Fibroblast of skin of left biceps (primary cell): ENCODE measurements around the gene FOXE1.
A peak's percentile ranks its signal among the peaks of the same experiment; 100 is the strongest.

Source experiments
- DNase-seq, 2 experiments: peaks; one replicate each; pipeline ENCODE4 v3.0.0-alpha.2; 2013; ENCODE audit warnings: low read depth in 2 of 2

The FOXE1 gene

GRCh38 chr9:97853056-97853843 lies at the start of gene FOXE1:
FOXE1 (plus strand) TSS chr9:97853226; CDS start chr9:97853915, 689 bp downstream.
- no peak for DNase-seq

- DNase-seq, result no peak
Observed at GRCh38 chr9:97804059-97804365, 49.0 kb upstream of the FOXE1 start.

GRCh38 chr9:97806721-97807120 lies 46.3 kb upstream of the FOXE1 start:
- no peak for DNase-seq

GRCh38 chr9:97807681-97808080 lies 45.3 kb upstream of the FOXE1 start:
- DNase-seq, result no peak

GRCh38 chr9:97808415-97808814 lies 44.6 kb upstream of the FOXE1 start:
- DNase-seq, result no peak

- no peak for DNase-seq
Observed at GRCh38 chr9:97808972-97809371, 44.1 kb upstream of the FOXE1 start.

- no peak for DNase-seq
Observed at GRCh38 chr9:97809666-97810344, 43.2 kb upstream of the FOXE1 start.

GRCh38 chr9:97811533-97812246 lies 41.3 kb upstream of the FOXE1 start:
- peak in 1 of 2 experiments; percentile 6 for DNase-seq

- DNase-seq, result no peak
Observed at GRCh38 chr9:97812247-97812543, 40.8 kb upstream of the FOXE1 start.

- DNase-seq, result no peak
Observed at GRCh38 chr9:97813072-97813471, 40.0 kb upstream of the FOXE1 start.

GRCh38 chr9:97819735-97820134 lies 33.3 kb upstream of the FOXE1 start:
- no peak for DNase-seq

- no peak for DNase-seq
Observed at GRCh38 chr9:97820373-97820772, 32.7 kb upstream of the FOXE1 start.

GRCh38 chr9:97830884-97831829 lies 21.9 kb upstream of the FOXE1 start:
- no peak for DNase-seq

- DNase-seq, result no peak
Observed at GRCh38 chr9:97831843-97832636, 21.0 kb upstream of the FOXE1 start.

GRCh38 chr9:97840521-97840920 lies 12.5 kb upstream of the FOXE1 start:
- DNase-seq, result no peak

- no peak for DNase-seq
Observed at GRCh38 chr9:97842960-97843359, 10.1 kb upstream of the FOXE1 start.

GRCh38 chr9:97845130-97845529 lies 7.9 kb upstream of the FOXE1 start:
- DNase-seq, result no peak

GRCh38 chr9:97845763-97846162 lies 7.3 kb upstream of the FOXE1 start:
- DNase-seq, result no peak

- DNase-seq, result no peak
Observed at GRCh38 chr9:97846347-97846746, 6.7 kb upstream of the FOXE1 start.

- no peak for DNase-seq
Observed at GRCh38 chr9:97847474-97848214, 5.4 kb upstream of the FOXE1 start.

GRCh38 chr9:97848215-97848479 lies 4.9 kb upstream of the FOXE1 start:
- DNase-seq, result no peak
